H1 (cell line): ENCODE data around the gene GEMIN7. TPM values are rescaled to one million over a fixed set of nuclear protein-coding genes. Genes with fewer than 3 reads are reported as not detected.

Experiments used
- CTCF ChIA-PET: fragments of 300-600 bp; sonication (Branson Sonifier 250); formaldehyde crosslinking; loops from one replicate; lab custom pipeline; 2021; ENCODE audit not compliant: partially characterized antibody; lab: Charles Lee
- POLR2A ChIA-PET: fragments of 300-600 bp; sonication (Branson Sonifier 250); formaldehyde crosslinking; loops from one replicate; lab custom pipeline; 2021; ENCODE audit warnings: inconsistent platforms; ENCODE audit not compliant: partially characterized antibody; lab: Charles Lee
- DNase-seq, 2 experiments: peaks; one replicate each; pipeline versions ENCODE4 v3.0.0 to v3.0.0-alpha.2; 2010 to 2022; ENCODE audit warnings: low spot score in 2 of 2, low read depth in 1 of 2, mixed read lengths in 1 of 2
- FAIRE-seq: peaks from 2 replicates; lab custom pipeline; 2011; peaks lifted over from hg19 to GRCh38; lab: Jason Lieb, UNC
- H2AFZ ChIP-seq: 2 replicates; pipeline ENCODE4 v1.8.1; 2012; ENCODE audit warnings: low read length, inconsistent platforms
- H2AK5ac ChIP-seq: 2 replicates; pipeline ENCODE4 v1.6.1; 2013; ENCODE audit warnings: low read depth, low read length
- H2BK120ac ChIP-seq: replicated peaks from 2 replicates; pipeline ENCODE3; 2013; ENCODE audit warnings: low read depth, low read length, inconsistent platforms
- H2BK12ac ChIP-seq: 2 replicates; pipeline ENCODE4 v1.6.1; 2013; ENCODE audit warnings: low read depth, low read length
- H2BK15ac ChIP-seq: 2 replicates; pipeline ENCODE4 v1.6.1; 2013; ENCODE audit warnings: low read length
- H2BK20ac ChIP-seq: 2 replicates; pipeline ENCODE4 v1.6.1; 2013; ENCODE audit warnings: low read length
- H2BK5ac ChIP-seq: 2 replicates; pipeline ENCODE4 v1.6.1; 2013; ENCODE audit warnings: low read depth, low read length
- H3K14ac ChIP-seq: 2 replicates; pipeline ENCODE4 v1.6.1; 2013; ENCODE audit warnings: inconsistent platforms; ENCODE audit not compliant: insufficient read length
- H3K18ac ChIP-seq: 2 replicates; pipeline ENCODE4 v1.6.1; 2013; ENCODE audit warnings: low read length; ENCODE audit errors: extremely low read depth
- H3K23ac ChIP-seq: 2 replicates; pipeline ENCODE4 v1.6.1; 2013; ENCODE audit warnings: inconsistent platforms; ENCODE audit not compliant: insufficient read length
- H3K23me2 ChIP-seq: 2 replicates; pipeline ENCODE4 v1.6.1; 2013; ENCODE audit warnings: low read depth, low read length
- H3K27ac ChIP-seq: 2 replicates; pipeline ENCODE4 v1.6.1; 2011; ENCODE audit warnings: low read depth, low read length, inconsistent platforms
- H3K27me3 ChIP-seq, 4 experiments: replicated peaks in 1 of 4; 1 replicate in 1 of 4; 2 replicates in 3 of 4; pipeline versions ENCODE4 v1.6.1 to v1.8.1; 2011 to 2013; ENCODE audit warnings: low read length in 3 of 4, mild to moderate bottlenecking in 3 of 4, inconsistent platforms in 2 of 4, mixed read lengths in 2 of 4, moderate library complexity in 1 of 4; ENCODE audit not compliant: control insufficient read depth in 3 of 4, insufficient read depth in 3 of 4; ENCODE audit errors: extremely low read depth in 1 of 4
- H3K36me3 ChIP-seq, 4 experiments: 2 replicates each; pipeline versions ENCODE4 v1.6.1 to v1.8.1; 2011 to 2013; ENCODE audit warnings: mild to moderate bottlenecking in 4 of 4, low read length in 3 of 4, moderate library complexity in 2 of 4, control low read depth in 1 of 4, inconsistent platforms in 1 of 4; ENCODE audit not compliant: insufficient read depth in 4 of 4, control insufficient read depth in 2 of 4
- H3K4ac ChIP-seq: replicated peaks from 2 replicates; pipeline ENCODE3; 2013; ENCODE audit warnings: low read length, low read depth, mixed read lengths, inconsistent platforms; ENCODE audit not compliant: insufficient read length
- H3K4me1 ChIP-seq, 4 experiments: replicated peaks in 1 of 4; 1 replicate in 1 of 4; 2 replicates in 3 of 4; pipeline versions ENCODE4 v1.6.1 to v1.8.1; 2011 to 2013; ENCODE audit warnings: low read length in 3 of 4, inconsistent platforms in 2 of 4, mixed read lengths in 1 of 4; ENCODE audit not compliant: insufficient read depth in 4 of 4, control insufficient read depth in 3 of 4
- H3K4me2 ChIP-seq, 2 experiments: 2 replicates each; pipeline versions ENCODE4 v1.6.1 to v1.8.1; 2011 to 2013; ENCODE audit warnings: low read depth in 2 of 2, low read length in 2 of 2, control low read depth in 1 of 2, inconsistent platforms in 1 of 2, mild to moderate bottlenecking in 1 of 2; ENCODE audit not compliant: insufficient read depth in 1 of 2
- H3K4me3 ChIP-seq, 4 experiments: fragments of 200-600, 300-600 bp in 1 of 4; sonication (generic), shearing (Covaris generic), sonication (Bioruptor Twin) in 1 of 4; 2 replicates each; pipeline versions ENCODE4 v1.5.1 to v1.8.1; 2011 to 2016; ENCODE audit warnings: low read length in 4 of 4, low read depth in 3 of 4, control low read depth in 2 of 4, inconsistent platforms in 2 of 4, mild to moderate bottlenecking in 2 of 4, mixed read lengths in 1 of 4, moderate library complexity in 1 of 4; ENCODE audit not compliant: insufficient read depth in 2 of 4; ENCODE audit errors: extremely low read depth in 1 of 4
- H3K56ac ChIP-seq: replicated peaks from 2 replicates; pipeline ENCODE3; 2013; ENCODE audit warnings: low read depth, mild to moderate bottlenecking, mixed read lengths, low read length, inconsistent platforms; ENCODE audit not compliant: insufficient read length
- H3K79me1 ChIP-seq: 2 replicates; pipeline ENCODE4 v1.6.1; 2013; ENCODE audit warnings: low read depth, low read length, control low read depth
- H3K79me2 ChIP-seq, 2 experiments: 2 replicates each; pipeline versions ENCODE4 v1.6.1 to v1.8.1; 2012 to 2013; ENCODE audit warnings: low read length in 2 of 2, mild to moderate bottlenecking in 2 of 2, inconsistent platforms in 1 of 2; ENCODE audit not compliant: insufficient read depth in 2 of 2, control insufficient read depth in 1 of 2
- H3K9ac ChIP-seq, 4 experiments: replicated peaks in 1 of 4; 1 replicate in 1 of 4; 2 replicates in 3 of 4; pipeline versions ENCODE4 v1.6.1 to v1.8.1; 2011 to 2013; ENCODE audit warnings: low read depth in 3 of 4, low read length in 3 of 4, control low read depth in 2 of 4, mild to moderate bottlenecking in 2 of 4, moderate library complexity in 2 of 4, inconsistent platforms in 1 of 4; ENCODE audit errors: extremely low read depth in 1 of 4
- H3K9me3 ChIP-seq, 2 experiments: 2 replicates each; pipeline versions ENCODE4 v1.6.1 to v1.8.1; 2012 to 2013; ENCODE audit warnings: mild to moderate bottlenecking in 2 of 2, moderate library complexity in 2 of 2, control low read depth in 1 of 2, inconsistent platforms in 1 of 2, low read depth in 1 of 2, low read length in 1 of 2, mixed read lengths in 1 of 2; ENCODE audit not compliant: insufficient read depth in 2 of 2
- H4K20me1 ChIP-seq, 2 experiments: replicated peaks in 1 of 2; 2 replicates each; pipeline versions ENCODE3 to v1.8.1; 2011 to 2013; ENCODE audit warnings: inconsistent platforms in 2 of 2, low read length in 2 of 2, mild to moderate bottlenecking in 1 of 2; ENCODE audit not compliant: insufficient read depth in 2 of 2, control insufficient read depth in 1 of 2
- H4K5ac ChIP-seq: 2 replicates; pipeline ENCODE4 v1.6.1; 2013; ENCODE audit warnings: low read length, low read depth, mixed read lengths, inconsistent platforms; ENCODE audit not compliant: insufficient read length
- H4K8ac ChIP-seq: 2 replicates; pipeline ENCODE4 v1.8.0; 2013; ENCODE audit warnings: mild to moderate bottlenecking, moderate library complexity, low read length, inconsistent platforms; ENCODE audit not compliant: insufficient read depth; ENCODE audit errors: extremely low read depth
- H4K91ac ChIP-seq: replicated peaks from 2 replicates; pipeline ENCODE3; 2013; ENCODE audit warnings: low read length, mixed read lengths, inconsistent platforms; ENCODE audit not compliant: insufficient read length
- ATF2 ChIP-seq: IDR thresholded peaks from 2 replicates; pipeline ENCODE4 v1.6.1; 2012; ENCODE audit warnings: low read length, inconsistent platforms
- CBX5 ChIP-seq: fragments of 300-800, 300-1000 bp; sonication (generic); IDR thresholded peaks from 2 replicates; pipeline ENCODE4 v1.7.1; 2016; ENCODE audit warnings: antibody characterized with exemption, low read length, low read depth
- CEBPB ChIP-seq: IDR thresholded peaks from 2 replicates; pipeline ENCODE4 v1.6.1; 2012; ENCODE audit warnings: low read depth, low read length
- HDAC2 ChIP-seq, 2 experiments: fragments of 300-600 bp in 1 of 2; sonication (generic) in 1 of 2; IDR thresholded peaks; 2 replicates each; pipeline ENCODE4 v1.6.1; 2011 to 2012; ENCODE audit warnings: low read depth in 2 of 2, low read length in 2 of 2, mild to moderate bottlenecking in 2 of 2, moderate library complexity in 2 of 2, borderline replicate concordance in 1 of 2, inconsistent platforms in 1 of 2
- JUND ChIP-seq: IDR thresholded peaks from 2 replicates; pipeline ENCODE4 v1.6.1; 2011; ENCODE audit warnings: mild to moderate bottlenecking, improper control_type of control experiment, low read length
- KDM4A ChIP-seq: IDR thresholded peaks from one replicate; pipeline ENCODE4 v1.7.1; 2012; ENCODE audit warnings: low read depth, mild to moderate bottlenecking, moderate library complexity, low read length, inconsistent platforms; ENCODE audit not compliant: severe bottlenecking
- MAX ChIP-seq: IDR thresholded peaks from 2 replicates; pipeline ENCODE4 v1.6.1; 2012; ENCODE audit warnings: inconsistent platforms
- POLR2A ChIP-seq, 2 experiments: IDR thresholded peaks; 1 replicate in 1 of 2; 2 replicates in 1 of 2; pipeline ENCODE4 v1.6.1; 2011; ENCODE audit warnings: low read depth in 2 of 2, low read length in 2 of 2, mild to moderate bottlenecking in 2 of 2; ENCODE audit errors: control extremely low read depth in 1 of 2
- SIX5 ChIP-seq: IDR thresholded peaks from 2 replicates; pipeline ENCODE4 v1.6.1; 2011; ENCODE audit warnings: mild to moderate bottlenecking, low read depth, low read length
- SP2 ChIP-seq: IDR thresholded peaks from 2 replicates; pipeline ENCODE4 v1.6.1; 2012; ENCODE audit warnings: mild to moderate bottlenecking, low read length, inconsistent platforms
- TBP ChIP-seq: IDR thresholded peaks from 2 replicates; pipeline ENCODE4 v1.6.1; 2011; ENCODE audit warnings: low read depth, low read length, improper control_type of control experiment
- YY1 ChIP-seq: IDR thresholded peaks from 2 replicates; pipeline ENCODE4 v1.6.1; 2011; ENCODE audit warnings: low read depth, mild to moderate bottlenecking, low read length
- WGBS, 2 experiments: shearing (Covaris generic) in 1 of 2; methylation state at CpG; one replicate each; pipeline versions ENCODE4 v1.1.6 to v1.1.7; 2013 to 2015; ENCODE audit warnings: low lambda C conversion rate in 2 of 2, mixed read lengths in 2 of 2, inconsistent platforms in 1 of 2, low coverage in 1 of 2, missing lambda C conversion rate in 1 of 2; ENCODE audit not compliant: insufficient replicate concordance in 2 of 2, insufficient coverage in 1 of 2, insufficient read length in 1 of 2; ENCODE audit errors: extremely low coverage in 1 of 2, missing lambda C conversion rate in 1 of 2; 5-methylcytosine and 5-hydroxymethylcytosine counted together
- polyA plus RNA-seq, 7 experiments: library from polyadenylated mRNA; depleted of rRNA in 3 of 7; stranded (reverse) in 5 of 7; unstranded in 2 of 7; fragments of >200 nt in 5 of 7; fragments of 200-250 nt in 2 of 7; gene quantifications; 1 replicate in 5 of 7; 2 replicates in 1 of 7; 4 replicates in 1 of 7; pipeline versions ENCODE4 v1.2.1 to v1.2.3, GENCODE V29; 2011 to 2013; ENCODE audit warnings: missing spikeins in 2 of 7, mixed read lengths in 2 of 7
- total RNA-seq: library from RNA; stranded (reverse); fragmentation: NEBNext Ultra II Directional; extraction: Animal tissue kit (Norgen Biotek cat#: 25700); gene quantifications from 2 replicates; pipeline ENCODE4 v1.2.1, GENCODE V29; 2021

Gene GEMIN7
- total and polyA plus RNA-seq, 2 of the 8 experiments (the other 6 are each of a cell fraction or from before 2014, with no cell fraction given), result 48.0 to 91.6 TPM

GRCh38 chr19:45050036-45050435 is 29.0 kb upstream of the GEMIN7 start:
- Histone ChIP-seq H2AFZ (no peak overlapping the region), H3K36me3 (peaks cover 2 to 31% (median 10%) of the 10 kb centered on the region in 4 experiments; a peak in 6 of 8 replicates), H4K5ac (no peak overlapping the region), H3K4me3 (no peak overlapping the region), H2BK15ac (no peak overlapping the region), H4K91ac (no peak overlapping the region), H3K4me1 (no peaks in the 10 kb centered on the region), H3K18ac (no peak overlapping the region), H3K27ac (no peak overlapping the region), H3K23me2 (no peaks in the 10 kb centered on the region), H2BK20ac (no peak overlapping the region), H3K79me2 (peaks cover 0 to 45% of the 10 kb centered on the region in 2 experiments; a peak in 2 of 4 replicates), H4K20me1 (peaks cover 17 to 20% of the 10 kb centered on the region in 2 experiments), H3K14ac (no peak overlapping the region), H2BK12ac (no peak overlapping the region), H3K4me2 (no peak overlapping the region), H3K9ac (no peak overlapping the region), H4K8ac (no peak overlapping the region), H3K56ac (no peak overlapping the region), H3K79me1 (peaks cover 11% of the 10 kb centered on the region), H2AK5ac (no peak overlapping the region), H3K9me3 (no peaks in the 10 kb centered on the region), H3K27me3 (no peaks in the 10 kb centered on the region), H2BK5ac (no peak overlapping the region; the same call in 1 of the 2 replicates), H2BK120ac (no peak overlapping the region), H3K4ac (no peak overlapping the region), H3K23ac (no peak overlapping the region)
- POLR2A ChIA-PET, result interaction anchor here (1.1 to 1.5 kb wide), 7 partner anchors 9 to 30 kb away, joined by 3 to 11 read pairs (median 3); partner anchors contain the start of gene CLASRP
- WGBS, 2 experiments, result 98% methylated on average over 5 of the region's 6 CpGs; no CpG with 5 or more reads in 1 of the 2 experiments
- DNase-seq (no peak), FAIRE-seq (no peak)
- CTCF ChIA-PET, result interaction anchor here (1.4 to 2.3 kb wide), 5 partner anchors 10 to 87 kb away, joined by 3 to 11 read pairs (median 5); no protein-coding TSS in a partner anchor
- TF ChIP-seq POLR2A (IDR thresholded peaks at IDR 0.05; ENCODE audit: control extremely low read depth in 1 of 2, low read depth in 2 of 2, low read length in 2 of 2) (no peak), CBX5 (no peak), YY1 (no peak), MAX (no peak), CEBPB (no peak), KDM4A (no peak), JUND (no peak), HDAC2 (IDR thresholded peaks at IDR 0.05; ENCODE audit: borderline replicate concordance in 1 of 2, low read depth in 2 of 2, low read length in 2 of 2) (no peak), TBP (no peak), SIX5 (no peak), SP2 (no peak), ATF2 (no peak)
